B cell (primary cell): ENCODE measurements around the gene CLEC2A. TPM values are rescaled to one million over a fixed set of nuclear protein-coding genes. Genes with fewer than 3 reads are reported as not detected.

Source experiments
- ATAC-seq: fragments of 200-7000 bp; cut with Tn5 transposase; one replicate; pipeline ENCODE4 v1.10.0; 2021; ENCODE audit warnings: low read depth, mild to moderate bottlenecking, moderate number of reproducible peaks, moderate library complexity
- CTCF ChIA-PET: fragments of 350-600 bp; sonication (Branson Sonifier 250); formaldehyde crosslinking; loops from one replicate; lab custom pipeline; 2021; ENCODE audit warnings: antibody characterized with exemption, inconsistent platforms; lab: Charles Lee
- POLR2A ChIA-PET: fragments of 350-600 bp; sonication (Branson Sonifier 250); formaldehyde crosslinking; loops from one replicate; lab custom pipeline; 2021; ENCODE audit warnings: antibody characterized with exemption; lab: Charles Lee
- DNase-seq: peaks from one replicate; pipeline ENCODE4 v3.0.0; 2013
- H2AFZ ChIP-seq: 2 replicates; pipeline ENCODE4 v1.6.1; 2012; ENCODE audit warnings: mild to moderate bottlenecking, low read depth, low read length; ENCODE audit not compliant: insufficient read depth, poor library complexity, severe bottlenecking
- H3K27ac ChIP-seq, 2 donors: 1 replicate in 1 of 2; 2 replicates in 1 of 2; pipeline ENCODE4 v1.5.1; 2012 to 2013; ENCODE audit warnings: low read length in 2 of 2, mild to moderate bottlenecking in 2 of 2, moderate library complexity in 1 of 2
- H3K27me3 ChIP-seq, 4 experiments: fragments of 200-600 bp in 1 of 4; sonication (generic) in 1 of 4; replicated peaks in 1 of 4; 1 replicate in 2 of 4; 2 replicates in 2 of 4; pipeline versions ENCODE4 v1.6.1 to v1.7.0; 2013 to 2016; ENCODE audit warnings: low read length in 3 of 4, mild to moderate bottlenecking in 2 of 4, mixed read lengths in 1 of 4, moderate library complexity in 1 of 4; ENCODE audit not compliant: insufficient read depth in 4 of 4, control insufficient read depth in 3 of 4; ENCODE audit errors: control extremely low read depth in 1 of 4
- H3K36me3 ChIP-seq, 2 experiments: replicated peaks in 1 of 2; 1 replicate in 1 of 2; 2 replicates in 1 of 2; pipeline versions ENCODE4 v1.6.1 to v1.7.1; 2013; ENCODE audit warnings: low read length in 1 of 2; ENCODE audit not compliant: insufficient read depth in 2 of 2, control insufficient read depth in 1 of 2; ENCODE audit errors: control extremely low read depth in 1 of 2, extremely low read depth in 1 of 2
- H3K4me1 ChIP-seq, 2 donors: fragments of 200-600 bp in 1 of 2; sonication (generic) in 1 of 2; 1 replicate in 1 of 2; 2 replicates in 1 of 2; pipeline versions ENCODE4 v1.5.1 to v1.6.1; 2013 to 2017; ENCODE audit warnings: low read length in 2 of 2; ENCODE audit not compliant: control insufficient read depth in 2 of 2, insufficient read depth in 2 of 2
- H3K4me2 ChIP-seq: replicated peaks from 2 replicates; pipeline ENCODE3; 2012; ENCODE audit warnings: mild to moderate bottlenecking, low read depth, low read length; ENCODE audit not compliant: poor library complexity, severe bottlenecking
- H3K4me3 ChIP-seq, 5 experiments: fragments of 200-600 bp in 1 of 5; sonication (generic) in 1 of 5; 1 replicate in 3 of 5; 2 replicates in 2 of 5; pipeline versions ENCODE4 v1.5.1 to v1.7.0; 2011 to 2016; ENCODE audit warnings: low read length in 4 of 5, mild to moderate bottlenecking in 4 of 5, low read depth in 2 of 5, control low read depth in 1 of 5, moderate library complexity in 1 of 5; ENCODE audit not compliant: insufficient read depth in 1 of 5; ENCODE audit errors: control extremely low read depth in 1 of 5, extremely low read depth in 1 of 5
- H3K79me2 ChIP-seq: fragments of 200-600 bp; sonication (generic); one replicate; pipeline ENCODE4 v1.6.0; 2016; ENCODE audit warnings: low read length; ENCODE audit not compliant: control insufficient read depth, insufficient read depth
- H3K9ac ChIP-seq: fragments of 200-600 bp; sonication (generic); 2 replicates; pipeline ENCODE4 v1.6.1; 2017; ENCODE audit warnings: mild to moderate bottlenecking, low read length, moderate library complexity
- H3K9me3 ChIP-seq, 3 donors: one replicate each; pipeline versions ENCODE4 v1.6.1 to v1.7.1; 2013; ENCODE audit warnings: low read length in 2 of 3; ENCODE audit not compliant: control insufficient read depth in 2 of 3, insufficient read depth in 1 of 3; ENCODE audit errors: control extremely low read depth in 1 of 3
- H4K20me1 ChIP-seq: 2 replicates; pipeline ENCODE4 v1.6.0; 2012; ENCODE audit warnings: mild to moderate bottlenecking, low read length; ENCODE audit not compliant: insufficient read depth, control insufficient read depth, poor library complexity, severe bottlenecking
- H3K27ac Mint-ChIP-seq: one replicate; pipeline ENCODE4 v1.8.0; 2021; ENCODE audit warnings: mixed read lengths
- H3K27me3 Mint-ChIP-seq: one replicate; pipeline ENCODE4 v1.8.0; 2021; ENCODE audit warnings: mixed read lengths
- H3K4me1 Mint-ChIP-seq: one replicate; pipeline ENCODE4 v1.8.0; 2021; ENCODE audit warnings: mixed read lengths
- H3K4me3 Mint-ChIP-seq: one replicate; pipeline ENCODE4 v1.8.0; 2021; ENCODE audit warnings: mixed read lengths
- H3K9me3 Mint-ChIP-seq: one replicate; pipeline ENCODE4 v1.8.0; 2022; ENCODE audit warnings: mixed read lengths; ENCODE audit not compliant: insufficient read depth
- EZH2 ChIP-seq: IDR thresholded peaks from 2 replicates; pipeline ENCODE4 v1.6.1; 2012; ENCODE audit warnings: borderline replicate concordance, low read depth, mild to moderate bottlenecking, moderate library complexity, low read length; ENCODE audit not compliant: insufficient read depth, poor library complexity, severe bottlenecking
- WGBS: methylation state at CpG from one replicate; pipeline ENCODE4 v1.1.5; 2013; ENCODE audit warnings: missing lambda C conversion rate; ENCODE audit not compliant: insufficient coverage; 5-methylcytosine and 5-hydroxymethylcytosine counted together
- intact Hi-C: fragments of 100-400 bp; cut with micrococcal nuclease; formaldehyde crosslinking; loops from one replicate; pipeline ENCODE4 v1.10.0; 2022
- polyA plus RNA-seq: library from polyadenylated mRNA; depleted of rRNA; stranded (reverse); fragments of >200 nt; gene quantifications from 2 replicates; pipeline ENCODE4 v1.2.3, GENCODE V29; 2012
- total RNA-seq, 2 donors: library from RNA; stranded (reverse); fragments of 120-200 nt in 1 of 2; gene quantifications; 1 replicate in 1 of 2; 2 replicates in 1 of 2; pipeline versions ENCODE4 v1.2.3 to v1.2.4, GENCODE V29; 2013 to 2022
- TF ChIP-seq, protein P1 (sequence below): fragments of 200-600 bp; IDR thresholded peaks from one replicate; pipeline ENCODE4 v1.8.0; 2022; ENCODE audit warnings: antibody characterized with exemption, mild to moderate bottlenecking

Gene CLEC2A
- total and polyA plus RNA-seq, 2 donors (not counting 1 experiment from before 2014, with no cell fraction given) = not detected

DNA sequence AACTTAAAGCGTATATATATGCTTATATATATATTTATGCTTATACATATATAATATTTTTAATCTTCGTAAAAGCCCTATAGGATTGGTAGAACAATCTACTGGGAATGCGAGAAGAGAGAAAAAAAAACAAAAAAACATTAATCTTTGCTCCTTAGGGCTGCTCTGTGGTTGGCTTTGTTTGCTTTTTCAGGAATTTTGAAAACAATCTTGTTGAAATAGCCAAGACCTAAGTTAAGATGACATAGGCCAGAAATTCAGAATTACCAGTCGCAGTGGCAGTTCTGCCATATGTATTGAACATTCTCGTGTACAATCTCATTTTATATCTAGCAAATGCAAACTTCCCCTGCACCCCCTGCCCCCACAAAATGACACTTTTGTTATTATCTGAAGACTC is 50.2 kb downstream of the CLEC2A start:
- H3K27me3 ChIP-seq = no peaks in the 10 kb centered on the region
- Mint-ChIP-seq H3K9me3 (no peaks in the 10 kb centered on the region), H3K27ac (no peak overlapping the region), H3K4me1 (peaks cover 6% of the 10 kb centered on the region), H3K4me3 (no peak overlapping the region), H3K27me3 (peaks cover 5% of the 10 kb centered on the region)
- H3K4me3 ChIP-seq = no peak overlapping the region
- no peaks in the 10 kb centered on the region for H3K9me3 ChIP-seq
- CTCF ChIA-PET = no interaction called here
- POLR2A ChIA-PET = no interaction called here
- H3K27ac ChIP-seq = no peak overlapping the region
- H3K36me3 ChIP-seq = no peaks in the 10 kb centered on the region
- DNase-seq = no peak
- no peak overlapping the region for H3K4me2 ChIP-seq
- H3K4me1 ChIP-seq = peaks cover 0 to 10% of the 10 kb centered on the region in 2 donors
- no peak overlapping the region for H3K9ac ChIP-seq
- WGBS = no CpG with 5 or more reads among the region's 5 CpGs
- no peak for ATAC-seq
- intact Hi-C loops = no loop called here
- no peaks in the 10 kb centered on the region for H4K20me1 ChIP-seq
- no peak overlapping the region for H2AFZ ChIP-seq
- TF ChIP-seq EZH2 = no peak
- TF ChIP-seq, protein P1, sequence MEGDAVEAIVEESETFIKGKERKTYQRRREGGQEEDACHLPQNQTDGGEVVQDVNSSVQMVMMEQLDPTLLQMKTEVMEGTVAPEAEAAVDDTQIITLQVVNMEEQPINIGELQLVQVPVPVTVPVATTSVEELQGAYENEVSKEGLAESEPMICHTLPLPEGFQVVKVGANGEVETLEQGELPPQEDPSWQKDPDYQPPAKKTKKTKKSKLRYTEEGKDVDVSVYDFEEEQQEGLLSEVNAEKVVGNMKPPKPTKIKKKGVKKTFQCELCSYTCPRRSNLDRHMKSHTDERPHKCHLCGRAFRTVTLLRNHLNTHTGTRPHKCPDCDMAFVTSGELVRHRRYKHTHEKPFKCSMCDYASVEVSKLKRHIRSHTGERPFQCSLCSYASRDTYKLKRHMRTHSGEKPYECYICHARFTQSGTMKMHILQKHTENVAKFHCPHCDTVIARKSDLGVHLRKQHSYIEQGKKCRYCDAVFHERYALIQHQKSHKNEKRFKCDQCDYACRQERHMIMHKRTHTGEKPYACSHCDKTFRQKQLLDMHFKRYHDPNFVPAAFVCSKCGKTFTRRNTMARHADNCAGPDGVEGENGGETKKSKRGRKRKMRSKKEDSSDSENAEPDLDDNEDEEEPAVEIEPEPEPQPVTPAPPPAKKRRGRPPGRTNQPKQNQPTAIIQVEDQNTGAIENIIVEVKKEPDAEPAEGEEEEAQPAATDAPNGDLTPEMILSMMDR = no peak
- no peaks in the 10 kb centered on the region for H3K79me2 ChIP-seq

DNA sequence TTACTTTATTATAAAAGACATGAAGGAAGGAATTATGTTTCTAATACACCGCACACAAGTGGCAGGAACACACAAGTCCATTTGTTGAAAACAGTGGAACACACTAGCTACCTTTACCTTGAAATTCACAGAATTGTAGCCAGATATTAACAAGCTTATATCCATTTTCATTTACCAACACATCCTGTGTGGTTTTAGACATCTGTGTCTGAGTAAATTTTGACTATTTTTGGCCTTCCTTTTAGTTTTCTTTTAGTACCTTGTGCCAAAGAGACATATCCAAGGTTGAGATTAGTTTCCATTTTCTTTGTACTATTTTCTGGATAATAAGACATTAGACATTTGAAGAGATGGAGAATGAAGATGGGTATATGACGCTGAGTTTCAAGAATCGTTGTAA is 50.9 kb downstream of the CLEC2A start, which contains the start of gene KLRF2:
Gene KLRF2, plus strand, starts transcription at position 244 of the 400 bp plus-strand sequence. Its CDS starts 107 bp downstream, at position 351.
- H2AFZ ChIP-seq = no peak within 1 kb of the TSS
- H3K4me3 Mint-ChIP-seq = no peak within 1 kb of the TSS
- POLR2A ChIA-PET = no interaction called here

More for the DNA sequence above, 50.9 kb downstream of the CLEC2A start, which contains the start of gene KLRF2:
- no peak within 1 kb of the TSS for H3K27ac Mint-ChIP-seq
- no peak for ATAC-seq
- Histone ChIP-seq H3K9ac (no peak within 1 kb of the TSS), H3K36me3 (no peaks in the 10 kb centered on the region), H3K4me2 (peak within 1 kb of the TSS; percentile 21), H3K4me1 (peaks cover 0 to 10% of the 10 kb centered on the region in 2 donors), H3K27ac (no peak within 1 kb of the TSS), H3K9me3 (no peaks in the 10 kb centered on the region), H3K79me2 (no peaks in the 10 kb centered on the region), H3K4me3 (no peak within 1 kb of the TSS), H4K20me1 (no peaks in the 10 kb centered on the region), H3K27me3 (no peaks in the 10 kb centered on the region)
- WGBS = no CpG with 5 or more reads among the region's 3 CpGs
- CTCF ChIA-PET = no interaction called here
- no peak for DNase-seq
- peaks cover 5% of the 10 kb centered on the region for H3K27me3 Mint-ChIP-seq
- H3K4me1 Mint-ChIP-seq = peaks cover 6% of the 10 kb centered on the region
- no peaks in the 10 kb centered on the region for H3K9me3 Mint-ChIP-seq
- no peak for TF ChIP-seq EZH2
- TF ChIP-seq, protein P1 = no peak
- intact Hi-C loops = no loop called here
